CD4-positive, alpha-beta T cell (primary cell): ENCODE measurements around the gene OSCAR. TPM values are rescaled to one million over a fixed set of nuclear protein-coding genes. Genes with fewer than 3 reads are reported as not detected.
"Not testable (repeated sequence)": the region's sequence is repeated elsewhere in the genome, so short reads cannot be mapped to it uniquely, and the experiment has no call there.

Experiments
- ATAC-seq: fragments of 200-7000 bp; cut with Tn5 transposase; one replicate; pipeline ENCODE4 v1.10.0; 2022; ENCODE audit warnings: mild to moderate bottlenecking; ENCODE audit not compliant: poor library complexity
- CTCF ChIA-PET: fragments of 350-600 bp; sonication (Branson Sonifier 250); formaldehyde crosslinking; loops from one replicate; lab custom pipeline; 2021; ENCODE audit warnings: antibody characterized with exemption, inconsistent platforms; lab: Charles Lee
- POLR2A ChIA-PET: fragments of 350-600 bp; sonication (Branson Sonifier 250); formaldehyde crosslinking; loops from one replicate; lab custom pipeline; 2021; ENCODE audit warnings: antibody characterized with exemption, inconsistent platforms; lab: Charles Lee
- DNase-seq, 14 experiments: peaks; one replicate each; pipeline ENCODE4 v3.0.0-alpha.2; 2013 to 2020; ENCODE audit warnings: mixed read lengths in 2 of 14
- H3K27ac ChIP-seq, 2 donors: one replicate each; pipeline versions ENCODE4 v1.5.1 to v1.7.0; 2013; ENCODE audit warnings: low read length in 2 of 2, low read depth in 1 of 2, mild to moderate bottlenecking in 1 of 2
- H3K27me3 ChIP-seq, 2 experiments: 1 replicate in 1 of 2; 2 replicates in 1 of 2; pipeline versions ENCODE4 v1.6.1 to v1.7.0; 2013; ENCODE audit warnings: low read length in 2 of 2, control low read depth in 1 of 2, mild to moderate bottlenecking in 1 of 2, moderate library complexity in 1 of 2; ENCODE audit not compliant: insufficient read depth in 2 of 2, control insufficient read depth in 1 of 2
- H3K36me3 ChIP-seq: one replicate; pipeline ENCODE4 v1.6.1; 2013; ENCODE audit warnings: low read length, control low read depth; ENCODE audit not compliant: insufficient read depth
- H3K4me1 ChIP-seq: one replicate; pipeline ENCODE4 v1.6.1; 2013; ENCODE audit warnings: low read length, control low read depth; ENCODE audit not compliant: insufficient read depth
- H3K4me3 ChIP-seq: one replicate; pipeline ENCODE4 v1.5.1; 2013; ENCODE audit warnings: mild to moderate bottlenecking, low read length, moderate library complexity
- H3K9me3 ChIP-seq, 2 experiments: 1 replicate in 1 of 2; 2 replicates in 1 of 2; pipeline versions ENCODE4 v1.6.1 to v1.7.0; 2013; ENCODE audit warnings: low read length in 2 of 2, mild to moderate bottlenecking in 2 of 2, control low read depth in 1 of 2, moderate library complexity in 1 of 2; ENCODE audit not compliant: control insufficient read depth in 1 of 2, insufficient read depth in 1 of 2
- H3K27ac Mint-ChIP-seq: one replicate; pipeline ENCODE4 v1.8.0; 2020; ENCODE audit warnings: mixed read lengths
- H3K27me3 Mint-ChIP-seq: one replicate; pipeline ENCODE4 v1.8.0; 2021; ENCODE audit warnings: mixed read lengths
- H3K36me3 Mint-ChIP-seq: one replicate; pipeline ENCODE4 v1.8.0; 2021; ENCODE audit warnings: low read depth, mixed read lengths
- H3K4me1 Mint-ChIP-seq: one replicate; pipeline ENCODE4 v1.8.0; 2021; ENCODE audit warnings: low read depth, mixed read lengths
- H3K4me3 Mint-ChIP-seq: one replicate; pipeline ENCODE4 v1.8.0; 2020; ENCODE audit warnings: mild to moderate bottlenecking, mixed read lengths
- H3K9me3 Mint-ChIP-seq: one replicate; pipeline ENCODE4 v1.8.0; 2020; ENCODE audit warnings: mixed read lengths
- CTCF ChIP-seq: fragments of 200-600 bp; IDR thresholded peaks from one replicate; pipeline ENCODE4 v1.8.0; 2022; ENCODE audit warnings: antibody characterized with exemption, mild to moderate bottlenecking
- intact Hi-C, 2 experiments: fragments of 100-400 bp; cut with DNase I in 1 of 2; cut with micrococcal nuclease in 1 of 2; formaldehyde crosslinking; loops; one replicate each; pipeline versions ENCODE4 v1.15.1 to v1.9.0; 2023 to 2025; cut with DNase I, micrococcal nuclease
- total RNA-seq, 174 experiments: library from RNA in 2 of 174; stranded (reverse) in 2 of 174; gene quantifications; one replicate each; pipeline ENCODE4 v1.2.3 and lab custom pipeline; 2021 to 2026

The OSCAR gene
- total RNA-seq, 2 experiments from 2014 or later: 0.41 to 0.42 TPM

GRCh38 chr19:54099190-54099902 is 1.3 kb downstream of the OSCAR start:
- no peaks in the 10 kb centered on the region for H3K9me3 Mint-ChIP-seq
- H3K4me1 ChIP-seq: peaks cover 41% of the 10 kb centered on the region
- DNase-seq (peak in 1 of 14 experiments; percentile 16), ATAC-seq (no peak)
- ChIA-PET CTCF (interaction anchor here (1.1 kb wide), 1 partner anchor 38 kb away, joined by 3 read pairs; no protein-coding TSS in a partner anchor), POLR2A (no interaction called here)
- peaks cover 11% of the 10 kb centered on the region for H3K27me3 Mint-ChIP-seq
- TF ChIP-seq CTCF: no peak
- H3K36me3 ChIP-seq: no peaks in the 10 kb centered on the region
- H3K27me3 ChIP-seq: peaks cover 10 to 11% of the 10 kb centered on the region in 2 experiments
- no peak overlapping the region for H3K27ac ChIP-seq
- H3K4me1 Mint-ChIP-seq: peaks cover 30% of the 10 kb centered on the region
- no peak overlapping the region for H3K27ac Mint-ChIP-seq
- no peak overlapping the region for H3K4me3 ChIP-seq
- peaks cover 5% of the 10 kb centered on the region for H3K36me3 Mint-ChIP-seq
- peak overlapping the region; percentile 16 for H3K4me3 Mint-ChIP-seq
- intact Hi-C loops: no loop called here
- peaks cover 0 to 4% of the 10 kb centered on the region in 2 experiments for H3K9me3 ChIP-seq

GRCh38 chr19:54096617-54097106 is 3.9 kb downstream of the OSCAR start:
- ATAC-seq: peak; percentile 48
- H3K4me3 ChIP-seq: peak overlapping the region; percentile 14
- CTCF ChIA-PET: interaction anchor here (1.1 kb wide), 1 partner anchor 18 kb away, joined by 3 read pairs; the partner anchor contains the start of genes PRPF31 and TFPT
- peak in 4 of 14 experiments; percentile 26 to 57 (median 48) for DNase-seq
- peaks cover 11 to 16% of the 10 kb centered on the region in 2 experiments for H3K27me3 ChIP-seq
- peak overlapping the region; percentile 55 for H3K27ac Mint-ChIP-seq
- H3K36me3 Mint-ChIP-seq: no peaks in the 10 kb centered on the region
- H3K4me3 Mint-ChIP-seq: peak overlapping the region; percentile 73
- peak overlapping the region in 1 of 2 donors; percentile 5 for H3K27ac ChIP-seq
- TF ChIP-seq CTCF: no peak
- H3K4me1 Mint-ChIP-seq: peaks cover 18% of the 10 kb centered on the region
- no peaks in the 10 kb centered on the region for H3K9me3 Mint-ChIP-seq
- peaks cover 30% of the 10 kb centered on the region for H3K27me3 Mint-ChIP-seq
- H3K9me3 ChIP-seq: peaks cover 0 to 4% of the 10 kb centered on the region in 2 experiments
- intact Hi-C loops: no loop called here
- POLR2A ChIA-PET: interaction anchor here (2.0 to 3.0 kb wide), 2 partner anchors 18 to 40 kb away, joined by 12 to 24 read pairs; partner anchors contain the start of genes CNOT3, PRPF31 and TFPT
- H3K36me3 ChIP-seq: no peaks in the 10 kb centered on the region
- H3K4me1 ChIP-seq: peaks cover 22% of the 10 kb centered on the region

GRCh38 chr19:54095859-54096616 is 4.6 kb downstream of the OSCAR start:
- H3K9me3 ChIP-seq, H3K9me3 Mint-ChIP-seq, intact Hi-C loops, H3K36me3 Mint-ChIP-seq, H3K36me3 ChIP-seq: not testable (repeated sequence)
- H3K27me3 ChIP-seq: peaks cover 11 to 16% of the 10 kb centered on the region in 2 experiments
- H3K27me3 Mint-ChIP-seq: peaks cover 35% of the 10 kb centered on the region
- ATAC-seq (peak; percentile 85), DNase-seq (peak in 12 of 14 experiments; percentile 29 to 78 (median 50))
- peak overlapping the region; percentile 39 for H3K4me3 ChIP-seq
- H3K4me3 Mint-ChIP-seq: peak overlapping the region; percentile 75
- peaks cover 22% of the 10 kb centered on the region for H3K4me1 ChIP-seq
- H3K27ac Mint-ChIP-seq: peak overlapping the region; percentile 55
- CTCF ChIA-PET: interaction anchor here (1.1 kb wide), 1 partner anchor 19 kb away, joined by 3 read pairs; the partner anchor contains the start of genes PRPF31 and TFPT
- peak; percentile 11 for TF ChIP-seq CTCF
- POLR2A ChIA-PET: interaction anchor here (0.6 to 3.0 kb wide), 8 partner anchors 19 to 600 kb away, joined by 3 to 24 read pairs (median 4); partner anchors contain the start of genes CNOT3, MBOAT7, MYADM and PRPF31
- H3K4me1 Mint-ChIP-seq: peaks cover 14% of the 10 kb centered on the region
- H3K27ac ChIP-seq: peak overlapping the region in 1 of 2 donors; percentile 5
